Lower lobe of right lung (tissue), 2 donors: ENCODE measurements around the gene TTC22. TPM values are rescaled to one million over a fixed set of nuclear protein-coding genes. Genes with fewer than 3 reads are reported as not detected.

Experiments
- ATAC-seq, 2 donors: fragments of 200-7000 bp; cut with Tn5 transposase; one replicate each; pipeline ENCODE4 v1.9.1; 2020 to 2022; ENCODE audit warnings: mild to moderate bottlenecking in 2 of 2, moderate library complexity in 2 of 2
- DNase-seq: peaks from one replicate; pipeline ENCODE4 v3.0.0-alpha.2; 2020
- H3K27ac ChIP-seq: fragments of 200-600 bp; one replicate; pipeline ENCODE4 v1.8.0; 2022
- H3K27me3 ChIP-seq: fragments of 200-600 bp; one replicate; pipeline ENCODE4 v1.8.0; 2022; ENCODE audit warnings: low read depth
- H3K36me3 ChIP-seq: fragments of 200-600 bp; one replicate; pipeline ENCODE4 v1.8.0; 2022; ENCODE audit warnings: mild to moderate bottlenecking
- H3K4me1 ChIP-seq: fragments of 200-600 bp; one replicate; pipeline ENCODE4 v1.8.0; 2022
- H3K4me3 ChIP-seq: fragments of 200-600 bp; one replicate; pipeline ENCODE4 v1.8.0; 2022; ENCODE audit warnings: mild to moderate bottlenecking
- H3K9me3 ChIP-seq: fragments of 200-600 bp; one replicate; pipeline ENCODE4 v1.8.0; 2022
- CTCF ChIP-seq: fragments of 200-600 bp; IDR thresholded peaks from one replicate; pipeline ENCODE4 v1.8.0; 2022; ENCODE audit warnings: antibody characterized with exemption, mild to moderate bottlenecking
- intact Hi-C: fragments of 100-400 bp; cut with DNase I; formaldehyde crosslinking; loops from one replicate; pipeline ENCODE4 v1.11.0; 2022
- total RNA-seq: library from RNA; stranded (reverse); fragmentation: NEBNext Ultra II Directional; extraction: Animal tissue kit (Norgen Biotek cat#: 25700); gene quantifications from one replicate; pipeline ENCODE4 v1.2.1, GENCODE V29; 2021
- donor health status: DM: no; HTN: yes; CAD: no; lungs with severe emphysema.

The TTC22 gene
- total RNA-seq, 1 donor from 2014 or later: 8.4 TPM

- H3K36me3 ChIP-seq: no peaks in the 10 kb centered on the region
- DNase-seq (no peak), ATAC-seq (no peak)
- H3K4me3 ChIP-seq: no peak overlapping the region
- intact Hi-C loops: no loop called here
- no peak overlapping the region for H3K27ac ChIP-seq
- peaks cover 4% of the 10 kb centered on the region for H3K27me3 ChIP-seq
- no peak for TF ChIP-seq CTCF
- no peaks in the 10 kb centered on the region for H3K4me1 ChIP-seq
- peaks cover 5% of the 10 kb centered on the region for H3K9me3 ChIP-seq
Measured at GRCh38 chr1:54818461-54819194, 17.5 kb upstream of the TTC22 start.

- Histone ChIP-seq H3K4me3 (no peak overlapping the region), H3K4me1 (no peaks in the 10 kb centered on the region), H3K27ac (no peak overlapping the region), H3K27me3 (peaks cover 4% of the 10 kb centered on the region), H3K9me3 (no peaks in the 10 kb centered on the region), H3K36me3 (no peaks in the 10 kb centered on the region)
- intact Hi-C loops: no loop called here
- no peak for TF ChIP-seq CTCF
- no peak for DNase-seq
- ATAC-seq: no peak
Measured at GRCh38 chr1:54816951-54817350, 15.8 kb upstream of the TTC22 start.

- DNase-seq (no peak), ATAC-seq (no peak)
- peaks cover 4% of the 10 kb centered on the region for H3K27me3 ChIP-seq
- TF ChIP-seq CTCF: no peak
- H3K36me3 ChIP-seq: no peaks in the 10 kb centered on the region
- no peak overlapping the region for H3K4me3 ChIP-seq
- H3K9me3 ChIP-seq: no peaks in the 10 kb centered on the region
- no peak overlapping the region for H3K27ac ChIP-seq
- intact Hi-C loops: no loop called here
- H3K4me1 ChIP-seq: no peaks in the 10 kb centered on the region
Measured at GRCh38 chr1:54816130-54816529, 15.0 kb upstream of the TTC22 start.

- ATAC-seq (no peak), DNase-seq (no peak)
- no peak for TF ChIP-seq CTCF
- Histone ChIP-seq H3K27ac (no peak overlapping the region), H3K9me3 (no peaks in the 10 kb centered on the region), H3K4me1 (no peaks in the 10 kb centered on the region), H3K4me3 (no peak overlapping the region), H3K27me3 (peaks cover 4% of the 10 kb centered on the region), H3K36me3 (no peaks in the 10 kb centered on the region)
- intact Hi-C loops: no loop called here
Measured at GRCh38 chr1:54815086-54815876, 14.2 kb upstream of the TTC22 start.

GRCh38 chr1:54814571-54814970 is 13.4 kb upstream of the TTC22 start:
- Histone ChIP-seq H3K36me3 (no peaks in the 10 kb centered on the region), H3K27ac (no peak overlapping the region), H3K27me3 (peaks cover 4% of the 10 kb centered on the region), H3K9me3 (no peaks in the 10 kb centered on the region), H3K4me1 (no peaks in the 10 kb centered on the region), H3K4me3 (no peak overlapping the region)
- no peak for TF ChIP-seq CTCF
- DNase-seq (no peak), ATAC-seq (no peak)
- intact Hi-C loops: no loop called here
